ENCODE data around the gene VCL. TPM values are rescaled to one million over a fixed set of nuclear protein-coding genes. Genes with fewer than 3 reads are reported as not detected.
A peak's percentile ranks its signal among the peaks of the same experiment; 100 is the strongest.

Gene VCL
- polyA plus RNA-seq, 5 donors: 80.0 to 101 (median 96.6) TPM

- DNase-seq: no peak
These were observed 73.2 kb downstream of the VCL start for GRCh38 chr10:74071157-74071556.

DNA sequence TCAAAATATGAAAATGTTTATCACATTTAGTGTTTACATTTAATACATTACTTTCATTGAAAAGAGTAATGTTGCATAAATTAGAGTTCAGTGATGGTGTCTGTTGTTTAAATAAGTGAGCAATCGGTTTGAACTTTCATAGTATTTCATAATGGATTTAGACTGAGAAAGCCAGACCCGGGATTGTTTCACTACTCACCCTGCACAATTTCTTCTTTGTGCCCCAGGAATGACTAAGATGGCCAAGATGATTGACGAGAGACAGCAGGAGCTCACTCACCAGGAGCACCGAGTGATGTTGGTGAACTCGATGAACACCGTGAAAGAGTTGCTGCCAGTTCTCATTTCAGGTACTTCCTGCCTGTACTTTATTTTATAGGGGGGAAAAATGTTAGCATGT, 74.6 kb downstream of the VCL start:
- no peak for DNase-seq

DNA sequence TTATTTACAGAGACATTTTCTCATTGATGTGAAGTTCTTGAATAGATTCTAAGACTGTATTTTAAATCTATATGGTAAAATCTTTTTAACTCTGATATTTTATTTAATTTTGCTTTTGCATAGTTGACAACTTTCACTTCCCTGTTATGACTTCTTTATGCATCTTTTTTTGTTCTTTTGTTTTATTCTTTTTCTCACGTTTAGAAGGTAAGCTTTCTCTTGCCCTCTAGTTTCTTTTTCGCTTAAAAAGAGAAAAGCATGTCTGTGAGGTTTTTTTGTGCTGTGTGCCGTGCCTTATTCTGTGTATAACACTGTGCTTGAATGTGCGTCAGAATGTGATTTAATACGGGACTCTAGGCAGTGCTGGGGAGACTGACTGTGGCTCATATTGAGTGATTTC, 78.0 kb downstream of the VCL start:
- no peak for DNase-seq

GRCh38 chr10:74076961-74077360, 79.0 kb downstream of the VCL start:
- DNase-seq: no peak

- no peak for DNase-seq
These were observed 79.5 kb downstream of the VCL start for GRCh38 chr10:74077416-74077815.

DNA sequence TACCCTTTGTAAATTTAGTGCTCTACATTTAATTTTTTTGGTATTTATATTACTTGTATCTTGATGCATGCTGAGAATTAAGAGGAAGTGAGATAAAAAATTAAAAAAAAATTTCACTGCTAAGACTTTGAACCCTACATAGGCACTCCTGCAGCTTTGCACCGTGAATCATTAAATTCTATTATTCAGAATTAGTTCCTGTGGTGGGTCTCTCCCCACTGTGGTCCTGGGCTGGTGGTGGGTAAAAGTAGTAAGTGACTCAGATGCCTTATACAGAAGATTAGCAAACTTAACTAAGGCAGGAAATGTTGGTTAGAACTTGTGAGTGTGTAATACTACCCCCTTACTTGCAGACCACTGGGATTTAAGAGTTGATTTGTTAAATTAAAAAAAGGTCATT, 80.1 kb downstream of the VCL start:
- no peak for DNase-seq

GRCh38 chr10:74079028-74079935, 81.4 kb downstream of the VCL start:
- no peak for DNase-seq

DNA sequence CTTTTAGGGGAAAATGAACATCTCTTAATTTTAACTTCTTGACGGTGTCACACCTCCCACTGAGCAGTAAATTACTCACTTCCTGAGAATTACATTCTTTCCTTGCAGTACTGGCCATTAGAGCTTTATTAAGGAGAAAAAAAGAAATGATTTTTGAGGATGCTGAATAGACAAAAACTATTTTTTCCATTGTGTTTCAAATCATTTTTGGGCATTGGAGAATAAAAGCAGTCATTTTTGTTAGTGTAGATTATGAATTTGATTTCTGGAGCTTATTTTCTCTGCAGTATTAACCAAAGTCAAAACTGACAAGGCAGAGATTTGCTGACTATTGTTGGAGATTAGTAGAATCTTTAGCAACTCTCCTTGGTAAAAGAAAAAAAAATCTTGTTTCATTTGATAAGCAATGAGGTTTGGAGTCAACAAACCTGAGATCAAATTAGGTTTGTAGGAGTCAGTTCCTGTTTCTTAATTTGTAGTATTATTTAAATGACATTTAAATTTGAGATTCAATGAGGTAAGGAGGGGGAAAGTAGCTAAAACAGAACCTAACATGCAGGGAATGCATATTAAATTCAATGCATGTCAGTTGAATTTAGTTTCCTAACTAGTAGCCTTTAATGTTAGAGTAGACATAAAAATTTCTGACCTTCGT, 82.1 kb downstream of the VCL start:
- DNase-seq: no peak

- DNase-seq: peak in 1 of 2 donors; percentile 48
These were observed 83.4 kb downstream of the VCL start for GRCh38 chr10:74081192-74081803.

- DNase-seq: no peak
These were observed 84.2 kb downstream of the VCL start for GRCh38 chr10:74081941-74082718.

- no peak for DNase-seq
These were observed 85.4 kb downstream of the VCL start for GRCh38 chr10:74083304-74083703.

GRCh38 chr10:74084955-74085354, 87.0 kb downstream of the VCL start:
- no peak for DNase-seq

GRCh38 chr10:74086317-74086716, 88.4 kb downstream of the VCL start:
- no peak for DNase-seq

- DNase-seq: peak; percentile 47 to 66
These were observed 90.8 kb downstream of the VCL start for GRCh38 chr10:74088722-74089121.

GRCh38 chr10:74092372-74092771, 94.5 kb downstream of the VCL start:
- DNase-seq: no peak

GRCh38 chr10:74093530-74094164, 95.7 kb downstream of the VCL start:
- no peak for DNase-seq

GRCh38 chr10:74094231-74094630, 96.3 kb downstream of the VCL start:
- DNase-seq: no peak

DNA sequence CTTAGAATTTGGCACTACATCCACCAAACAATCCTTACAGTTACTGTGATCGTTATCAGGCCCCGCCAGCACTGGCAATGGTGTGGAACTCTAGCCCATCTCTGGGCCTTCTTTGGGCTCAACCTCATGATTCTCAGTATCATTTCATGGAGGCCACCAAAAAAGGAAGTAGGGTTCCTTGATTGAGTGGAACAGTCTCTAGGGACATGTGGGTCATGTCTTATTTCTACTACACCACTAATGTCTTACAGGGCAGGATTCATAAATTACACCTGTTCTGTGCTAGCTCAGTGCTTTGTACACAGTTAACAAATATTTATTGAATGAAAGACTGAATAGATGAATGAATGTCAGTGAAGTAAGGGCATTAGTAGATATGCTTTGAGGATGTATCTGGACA, 98.9 kb downstream of the VCL start:
- no peak for DNase-seq

GRCh38 chr10:74097776-74098175, 99.9 kb downstream of the VCL start:
- no peak for DNase-seq

GRCh38 chr10:74099420-74099819, 101.5 kb downstream of the VCL start:
- DNase-seq: no peak

- DNase-seq: no peak
These were observed 101.9 kb downstream of the VCL start for GRCh38 chr10:74099836-74100235.

Measured in right lung (tissue), 5 donors.